ENCODE results near the gene PRPSAP1.

The PRPSAP1 gene

DNA sequence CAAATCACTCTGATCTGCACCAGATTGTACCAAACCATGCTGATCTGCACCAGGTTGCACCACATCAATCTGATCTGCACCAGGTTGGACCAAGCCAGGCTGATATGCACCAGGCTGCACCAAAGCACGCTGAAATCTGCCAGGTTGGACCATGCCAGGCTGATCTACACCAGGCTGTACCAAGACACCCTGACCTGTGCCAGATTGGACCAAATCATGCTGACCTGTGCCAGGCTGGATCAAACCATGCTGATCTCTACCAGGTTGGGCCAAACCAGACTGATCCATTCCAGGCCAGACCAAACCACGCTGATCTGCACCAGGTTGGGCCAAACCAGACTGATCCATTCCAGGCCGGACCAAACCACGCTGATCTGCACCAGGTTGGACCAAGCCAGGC lies 61.1 kb downstream of the PRPSAP1 start:
- Histone ChIP-seq H3K4me3 (ENCODE audit: low read length) (no peak overlapping the region), H4K20me1 (ENCODE audit: insufficient read depth, low read length) (no peaks in the 10 kb centered on the region), H3K9ac (ENCODE audit: low read length) (no peak overlapping the region), H3F3A (ENCODE audit: insufficient read depth, low read length) (no peaks in the 10 kb centered on the region), H3K79me2 (ENCODE audit: low read length) (no peaks in the 10 kb centered on the region), H2AFZ (ENCODE audit: low read length) (no peak overlapping the region), H3K27ac (ENCODE audit: low read length) (no peak overlapping the region), H3K9me3 (replicated peaks; ENCODE audit: insufficient read depth, low read length) (no peaks in the 10 kb centered on the region), H3K4me2 (ENCODE audit: low read depth, low read length) (no peak overlapping the region), H3K4me1 (ENCODE audit: low read length) (no peaks in the 10 kb centered on the region), H3K9me2 (replicated peaks; ENCODE audit: insufficient read depth, low read length) (no peaks in the 10 kb centered on the region), H3K36me3 (replicated peaks; ENCODE audit: insufficient read depth, low read length) (no peaks in the 10 kb centered on the region), H3K27me3 (replicated peaks; ENCODE audit: insufficient read depth, low read length) (no peaks in the 10 kb centered on the region)
- TF ChIP-seq EZH2phosphoT487 (IDR thresholded peaks at IDR 0.05; ENCODE audit: low read length) (no peak), EZH2 (optimal IDR thresholded peaks at IDR 0.05; ENCODE audit: low read depth, low read length) (no peak)
- TF ChIP-seq, protein P1, sequence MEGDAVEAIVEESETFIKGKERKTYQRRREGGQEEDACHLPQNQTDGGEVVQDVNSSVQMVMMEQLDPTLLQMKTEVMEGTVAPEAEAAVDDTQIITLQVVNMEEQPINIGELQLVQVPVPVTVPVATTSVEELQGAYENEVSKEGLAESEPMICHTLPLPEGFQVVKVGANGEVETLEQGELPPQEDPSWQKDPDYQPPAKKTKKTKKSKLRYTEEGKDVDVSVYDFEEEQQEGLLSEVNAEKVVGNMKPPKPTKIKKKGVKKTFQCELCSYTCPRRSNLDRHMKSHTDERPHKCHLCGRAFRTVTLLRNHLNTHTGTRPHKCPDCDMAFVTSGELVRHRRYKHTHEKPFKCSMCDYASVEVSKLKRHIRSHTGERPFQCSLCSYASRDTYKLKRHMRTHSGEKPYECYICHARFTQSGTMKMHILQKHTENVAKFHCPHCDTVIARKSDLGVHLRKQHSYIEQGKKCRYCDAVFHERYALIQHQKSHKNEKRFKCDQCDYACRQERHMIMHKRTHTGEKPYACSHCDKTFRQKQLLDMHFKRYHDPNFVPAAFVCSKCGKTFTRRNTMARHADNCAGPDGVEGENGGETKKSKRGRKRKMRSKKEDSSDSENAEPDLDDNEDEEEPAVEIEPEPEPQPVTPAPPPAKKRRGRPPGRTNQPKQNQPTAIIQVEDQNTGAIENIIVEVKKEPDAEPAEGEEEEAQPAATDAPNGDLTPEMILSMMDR (IDR thresholded peaks at IDR 0.05; ENCODE audit: low read length) = no peak
- DNase-seq = no peak

DNA sequence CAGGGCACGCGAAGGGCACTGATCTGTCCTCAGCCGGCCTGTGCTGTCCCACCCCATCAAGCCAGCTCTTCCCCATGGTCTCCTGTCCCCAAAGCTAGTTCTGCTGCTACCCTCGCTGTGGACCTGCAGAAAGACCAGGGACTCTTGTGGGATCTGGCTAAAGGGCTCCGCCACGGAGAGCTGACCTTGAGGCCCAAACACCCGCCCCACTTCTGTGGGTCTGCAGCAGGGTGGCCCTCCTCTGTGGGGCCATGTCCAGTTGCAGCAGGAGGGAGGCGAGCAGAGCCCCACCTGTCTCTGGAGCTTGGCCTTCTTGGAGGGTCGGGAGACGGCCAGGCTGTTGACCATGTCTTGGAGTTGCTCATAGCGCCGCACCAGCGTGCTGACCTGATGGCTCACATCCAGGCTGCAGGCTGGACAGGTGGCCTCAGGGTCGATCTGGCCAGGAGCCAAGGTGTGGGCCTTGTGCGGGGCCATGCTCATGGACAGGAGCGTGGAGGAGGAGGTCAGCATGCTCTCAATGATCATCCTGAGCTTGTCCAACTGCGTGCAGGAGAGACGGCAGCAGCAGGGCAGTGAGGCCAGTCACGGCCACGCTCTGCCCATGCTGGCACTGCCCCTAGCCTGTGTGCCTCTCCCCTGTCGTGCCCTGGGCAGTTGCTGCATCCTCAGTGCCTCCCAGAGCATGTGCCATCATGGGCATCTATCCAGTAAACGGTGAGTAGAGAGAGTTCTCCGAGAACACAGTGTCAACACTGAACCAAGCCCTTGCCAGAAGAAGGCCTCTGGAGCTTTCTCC lies 71.9 kb downstream of the PRPSAP1 start:
- H3K79me2 ChIP-seq (ENCODE audit: low read length) = no peaks in the 10 kb centered on the region
- no peaks in the 10 kb centered on the region for H3K9me2 ChIP-seq (replicated peaks; ENCODE audit: insufficient read depth, low read length)
- no peaks in the 10 kb centered on the region for H3K36me3 ChIP-seq (replicated peaks; ENCODE audit: insufficient read depth, low read length)
- DNase-seq = no peak
- H3K9me3 ChIP-seq (replicated peaks; ENCODE audit: insufficient read depth, low read length) = no peaks in the 10 kb centered on the region
- H3K4me3 ChIP-seq (ENCODE audit: low read length) = no peak overlapping the region
- no peaks in the 10 kb centered on the region for H3K4me1 ChIP-seq (ENCODE audit: low read length)
- TF ChIP-seq, protein P1 (IDR thresholded peaks at IDR 0.05; ENCODE audit: low read length) = no peak
- TF ChIP-seq EZH2 (optimal IDR thresholded peaks at IDR 0.05; ENCODE audit: low read depth, low read length) (no peak), EZH2phosphoT487 (IDR thresholded peaks at IDR 0.05; ENCODE audit: low read length) (no peak)
- no peak overlapping the region for H3K27ac ChIP-seq (ENCODE audit: low read length)
- no peaks in the 10 kb centered on the region for H4K20me1 ChIP-seq (ENCODE audit: insufficient read depth, low read length)
- H3F3A ChIP-seq (ENCODE audit: insufficient read depth, low read length) = no peaks in the 10 kb centered on the region
- H3K4me2 ChIP-seq (ENCODE audit: low read depth, low read length) = no peak overlapping the region
- no peaks in the 10 kb centered on the region for H3K27me3 ChIP-seq (replicated peaks; ENCODE audit: insufficient read depth, low read length)
- no peak overlapping the region for H3K9ac ChIP-seq (ENCODE audit: low read length)
- H2AFZ ChIP-seq (ENCODE audit: low read length) = no peak overlapping the region

DNA sequence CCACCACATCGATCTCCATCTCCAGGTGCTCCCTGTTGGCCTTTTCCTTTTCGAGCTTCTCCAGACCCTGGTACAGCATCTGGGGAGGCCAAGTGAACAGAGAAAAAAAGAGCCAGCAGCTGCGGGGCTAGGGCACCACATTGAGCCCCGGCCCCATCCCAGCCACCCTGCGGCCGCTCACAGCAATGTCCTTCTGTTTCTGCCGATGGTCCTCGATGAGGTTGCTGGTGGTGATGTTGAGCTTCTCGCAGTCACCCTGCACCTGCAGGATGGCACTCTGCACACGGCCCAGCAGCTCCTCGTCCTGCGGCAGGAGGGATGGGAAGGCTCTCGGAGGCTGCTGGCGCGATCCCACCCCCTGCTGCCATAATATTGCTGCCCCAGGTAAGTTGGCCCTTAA lies 73.1 kb downstream of the PRPSAP1 start:
- no peaks in the 10 kb centered on the region for H3K9me3 ChIP-seq (replicated peaks; ENCODE audit: insufficient read depth, low read length)
- H3K79me2 ChIP-seq (ENCODE audit: low read length) = no peaks in the 10 kb centered on the region
- H4K20me1 ChIP-seq (ENCODE audit: insufficient read depth, low read length) = no peaks in the 10 kb centered on the region
- H3K9ac ChIP-seq (ENCODE audit: low read length) = no peak overlapping the region
- no peaks in the 10 kb centered on the region for H3K4me1 ChIP-seq (ENCODE audit: low read length)
- no peaks in the 10 kb centered on the region for H3F3A ChIP-seq (ENCODE audit: insufficient read depth, low read length)
- no peak overlapping the region for H2AFZ ChIP-seq (ENCODE audit: low read length)
- no peak overlapping the region for H3K4me3 ChIP-seq (ENCODE audit: low read length)
- no peaks in the 10 kb centered on the region for H3K36me3 ChIP-seq (replicated peaks; ENCODE audit: insufficient read depth, low read length)
- H3K4me2 ChIP-seq (ENCODE audit: low read depth, low read length) = no peak overlapping the region
- H3K27me3 ChIP-seq (replicated peaks; ENCODE audit: insufficient read depth, low read length) = no peaks in the 10 kb centered on the region
- TF ChIP-seq EZH2phosphoT487 (IDR thresholded peaks at IDR 0.05; ENCODE audit: low read length) = no peak
- TF ChIP-seq, protein P1 (IDR thresholded peaks at IDR 0.05; ENCODE audit: low read length) = no peak
- no peak for TF ChIP-seq EZH2 (optimal IDR thresholded peaks at IDR 0.05; ENCODE audit: low read depth, low read length)
- DNase-seq = no peak
- no peaks in the 10 kb centered on the region for H3K9me2 ChIP-seq (replicated peaks; ENCODE audit: insufficient read depth, low read length)
- H3K27ac ChIP-seq (ENCODE audit: low read length) = no peak overlapping the region

All from MM.1S (cell line).